Loucy (cell line): ENCODE results near the gene PTPRT.

Source experiments
- EZH2phosphoT487 ChIP-seq: fragments of 200-600 bp; IDR thresholded peaks from 2 replicates; pipeline ENCODE4 v1.6.1; 2018; ENCODE audit warnings: antibody characterized with exemption, mild to moderate bottlenecking, moderate library complexity, borderline replicate concordance
- TF ChIP-seq, protein P1 (sequence below): fragments of 200-600 bp; sonication (generic); conservative IDR thresholded peaks from 2 replicates; pipeline ENCODE4 v1.5.1; 2014; ENCODE audit warnings: mild to moderate bottlenecking, antibody characterized with exemption, low read length

DNA sequence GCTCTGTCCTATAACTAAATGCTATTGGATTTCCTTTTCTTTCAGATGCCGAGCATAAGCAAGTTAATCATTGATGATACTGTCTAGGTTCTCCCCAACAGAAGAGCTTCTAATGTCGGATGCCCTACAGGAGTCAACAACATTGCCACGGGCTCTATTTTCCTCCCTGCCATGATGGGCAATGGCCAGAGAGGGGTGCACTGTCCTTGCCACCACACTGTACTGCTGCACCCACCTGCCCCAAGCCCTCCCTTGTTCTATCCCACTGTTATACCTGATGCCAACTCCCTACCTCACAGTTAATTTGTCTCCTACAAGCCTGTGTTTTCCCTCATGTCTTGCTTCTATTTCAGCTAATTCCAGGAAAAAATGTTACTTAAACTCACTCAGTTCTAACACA is 797.9 kb downstream of the PTPRT start:
- TF ChIP-seq EZH2phosphoT487 = no peak
- TF ChIP-seq, protein P1, sequence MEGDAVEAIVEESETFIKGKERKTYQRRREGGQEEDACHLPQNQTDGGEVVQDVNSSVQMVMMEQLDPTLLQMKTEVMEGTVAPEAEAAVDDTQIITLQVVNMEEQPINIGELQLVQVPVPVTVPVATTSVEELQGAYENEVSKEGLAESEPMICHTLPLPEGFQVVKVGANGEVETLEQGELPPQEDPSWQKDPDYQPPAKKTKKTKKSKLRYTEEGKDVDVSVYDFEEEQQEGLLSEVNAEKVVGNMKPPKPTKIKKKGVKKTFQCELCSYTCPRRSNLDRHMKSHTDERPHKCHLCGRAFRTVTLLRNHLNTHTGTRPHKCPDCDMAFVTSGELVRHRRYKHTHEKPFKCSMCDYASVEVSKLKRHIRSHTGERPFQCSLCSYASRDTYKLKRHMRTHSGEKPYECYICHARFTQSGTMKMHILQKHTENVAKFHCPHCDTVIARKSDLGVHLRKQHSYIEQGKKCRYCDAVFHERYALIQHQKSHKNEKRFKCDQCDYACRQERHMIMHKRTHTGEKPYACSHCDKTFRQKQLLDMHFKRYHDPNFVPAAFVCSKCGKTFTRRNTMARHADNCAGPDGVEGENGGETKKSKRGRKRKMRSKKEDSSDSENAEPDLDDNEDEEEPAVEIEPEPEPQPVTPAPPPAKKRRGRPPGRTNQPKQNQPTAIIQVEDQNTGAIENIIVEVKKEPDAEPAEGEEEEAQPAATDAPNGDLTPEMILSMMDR = no peak
